Activated CD8-positive, alpha-beta memory T cell treated with anti-CD3 and anti-CD28 coated beads for 24 hours (primary cell): ENCODE measurements around the gene PPP1R9A.

Experiments
- DNase-seq: peaks from one replicate; pipeline ENCODE4 v3.0.0-alpha.2; 2020

The PPP1R9A gene

GRCh38 chr7:95276114-95276513 lies 368.7 kb downstream of the PPP1R9A start:
- DNase-seq = no peak

DNA sequence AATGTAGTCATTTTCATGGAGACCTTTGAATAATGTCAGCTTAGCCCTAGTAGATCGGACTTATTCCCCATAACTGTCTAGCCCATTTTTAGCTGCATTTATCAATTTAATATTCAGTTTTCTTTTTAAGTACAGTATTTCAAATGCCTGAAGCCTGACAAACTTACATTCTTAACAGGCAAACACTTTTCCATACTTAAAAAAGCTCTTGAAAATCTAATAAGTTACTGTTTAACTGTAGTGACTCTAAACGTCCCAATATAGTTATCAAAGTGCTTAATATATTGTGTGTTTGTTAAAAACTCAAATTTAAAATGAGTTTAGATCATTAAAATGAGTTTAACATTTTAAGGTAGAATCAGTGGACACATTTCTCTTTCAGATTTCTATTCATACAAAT lies 372.0 kb downstream of the PPP1R9A start:
- DNase-seq = no peak

DNA sequence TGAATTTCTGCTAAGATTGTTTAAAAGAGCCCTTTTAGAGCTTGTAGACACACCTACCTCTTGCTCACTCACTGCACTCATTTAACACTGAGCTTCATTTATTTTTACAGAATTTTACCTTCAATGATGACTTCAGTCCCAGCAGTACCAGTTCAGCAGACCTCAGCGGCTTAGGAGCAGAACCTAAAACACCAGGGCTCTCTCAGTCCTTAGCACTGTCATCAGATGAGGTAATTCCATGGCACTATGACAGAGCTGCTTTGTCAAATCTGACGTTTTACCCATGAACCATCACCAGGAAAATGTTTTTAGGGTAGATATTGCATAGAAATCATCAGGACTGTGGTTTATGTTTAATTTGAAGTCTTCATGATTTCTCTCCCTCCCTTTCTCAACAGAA lies 378.7 kb downstream of the PPP1R9A start:
- no peak for DNase-seq

DNA sequence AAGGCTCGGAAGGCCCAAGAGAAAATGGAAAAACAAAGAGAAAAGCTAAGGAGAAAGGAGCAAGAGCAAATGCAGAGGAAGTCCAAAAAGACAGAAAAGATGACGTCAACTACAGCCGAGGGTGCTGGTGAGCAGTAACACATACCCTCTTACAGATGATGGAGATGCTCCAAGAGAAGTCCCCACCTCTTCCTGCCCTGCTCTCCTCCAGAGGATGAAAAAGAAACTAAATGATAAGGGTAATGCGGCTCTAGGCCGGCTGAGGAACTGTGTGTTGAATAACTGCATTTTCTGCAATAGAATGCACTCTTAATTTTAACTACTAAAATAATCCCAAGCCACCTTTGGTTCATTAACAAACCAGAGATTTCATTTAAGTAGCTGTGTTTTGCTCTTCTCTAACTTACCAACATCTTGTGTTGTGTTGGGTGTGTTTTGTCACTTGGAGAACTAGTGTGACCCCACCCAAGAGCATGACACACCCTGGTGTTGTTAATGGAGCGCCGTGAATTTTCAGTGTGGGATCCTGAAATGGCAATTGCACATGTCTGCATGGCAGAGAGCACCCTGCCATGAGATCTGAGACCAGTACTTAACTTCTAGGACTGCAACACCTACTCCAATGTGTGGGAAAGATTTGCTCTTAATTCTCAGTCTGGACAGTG lies 382.9 kb downstream of the PPP1R9A start:
- no peak for DNase-seq

DNA sequence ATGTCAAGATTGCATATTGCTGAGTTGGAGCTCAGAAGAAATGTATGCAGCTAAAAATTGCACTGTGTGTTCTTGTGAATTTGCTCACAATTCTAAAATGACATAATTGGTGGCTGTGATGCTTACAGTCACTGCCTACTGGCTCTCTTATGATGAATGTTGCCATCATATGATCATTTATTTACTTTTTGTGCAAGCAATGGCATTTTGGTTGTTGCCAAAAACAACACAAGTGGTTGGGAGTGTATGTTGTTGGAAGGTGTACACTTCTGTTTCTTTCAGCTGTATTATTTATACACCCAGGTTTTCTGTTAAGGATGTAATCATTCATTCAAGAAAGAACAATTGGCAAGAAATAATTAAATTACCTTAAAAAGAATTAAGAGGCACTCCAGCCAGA lies 388.0 kb downstream of the PPP1R9A start:
- DNase-seq = no peak

GRCh38 chr7:95296456-95296855 lies 389.1 kb downstream of the PPP1R9A start:
- no peak for DNase-seq

DNA sequence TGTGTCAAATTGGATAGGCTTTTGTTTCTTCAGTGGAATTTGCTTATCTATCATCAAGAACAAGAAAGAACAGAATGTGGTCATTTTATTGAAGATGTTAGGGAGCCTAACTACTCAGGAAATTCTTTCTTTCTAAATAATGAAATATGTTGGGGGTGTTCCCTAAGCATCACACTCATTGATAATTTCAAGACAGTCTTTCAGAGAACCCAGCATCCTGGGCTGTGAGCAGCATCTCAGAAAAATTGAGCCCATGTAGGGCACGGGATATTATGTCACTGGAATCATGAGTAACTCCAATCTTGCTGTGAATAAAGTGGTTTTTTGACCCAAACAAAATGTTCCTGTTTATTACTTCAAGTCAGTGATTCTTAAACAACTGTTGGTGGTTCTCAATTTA lies 389.6 kb downstream of the PPP1R9A start:
- DNase-seq = no peak

- DNase-seq = no peak
Observed at GRCh38 chr7:95298091-95298490, 390.7 kb downstream of the PPP1R9A start.

DNA sequence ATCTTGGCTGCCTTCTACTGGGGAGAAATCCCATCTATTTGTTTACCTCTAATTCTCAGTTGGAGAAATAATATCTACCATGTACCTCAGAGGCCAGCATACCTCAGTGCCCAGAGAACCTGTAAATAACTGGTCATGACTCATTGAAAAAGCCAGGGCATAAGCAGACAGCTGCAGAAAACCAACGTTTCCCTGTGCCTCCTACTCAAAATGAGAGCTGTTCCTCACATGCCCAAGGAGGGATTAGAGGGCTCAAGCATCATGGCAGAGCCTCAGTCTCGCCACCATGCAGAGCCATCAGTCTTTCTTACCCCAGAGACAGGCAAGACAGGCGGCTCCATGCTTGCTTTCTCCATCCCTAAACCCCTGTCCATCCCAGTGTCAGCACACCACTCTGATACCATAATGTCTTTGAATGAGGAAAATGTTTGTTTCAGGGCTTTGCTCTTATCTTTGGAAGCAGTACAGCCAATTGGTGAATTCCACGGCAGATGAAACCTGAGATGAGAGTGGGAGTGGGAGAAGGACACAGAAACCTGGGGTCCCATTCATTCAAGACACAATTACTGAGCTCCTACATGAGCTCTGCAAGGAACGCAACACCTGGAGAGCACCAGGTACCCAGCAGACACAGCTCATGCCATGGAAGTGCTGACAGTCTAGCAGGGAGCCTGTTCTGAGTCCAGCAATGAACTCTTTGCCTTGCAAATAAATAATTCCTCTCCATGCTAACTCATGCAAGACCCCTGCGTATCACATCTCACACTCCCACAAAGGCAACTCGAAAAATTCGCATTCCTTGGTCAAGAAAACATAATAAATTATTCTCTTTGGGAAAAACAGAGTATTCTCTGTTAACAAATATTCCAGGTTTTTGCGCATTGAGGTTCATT lies 395.9 kb downstream of the PPP1R9A start:
- no peak for DNase-seq

DNA sequence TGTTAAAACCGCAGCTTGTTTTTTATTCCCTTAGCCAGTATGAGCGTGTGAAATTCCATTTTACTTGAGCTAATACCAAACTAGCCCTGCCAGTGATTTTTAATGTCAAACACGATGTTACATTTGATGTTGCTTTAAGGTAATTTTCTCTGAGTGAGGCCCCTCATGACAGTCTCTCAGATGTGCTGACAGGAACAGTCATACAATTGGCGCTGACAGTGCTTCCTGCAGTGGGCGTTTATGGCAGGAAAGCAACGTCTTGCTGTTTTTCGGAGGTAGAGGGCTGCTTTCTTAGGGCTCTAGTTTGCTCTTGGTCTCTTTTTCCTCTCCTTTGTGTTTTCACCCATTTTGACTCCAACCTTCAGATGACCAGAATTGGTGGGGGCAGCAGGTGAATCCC lies 397.6 kb downstream of the PPP1R9A start:
- DNase-seq = no peak

- DNase-seq = no peak
Observed at GRCh38 chr7:95309951-95310350, 402.6 kb downstream of the PPP1R9A start.

GRCh38 chr7:95311389-95311788 lies 404.0 kb downstream of the PPP1R9A start:
- no peak for DNase-seq

- no peak for DNase-seq
Observed at GRCh38 chr7:95312561-95312960, 405.2 kb downstream of the PPP1R9A start.

GRCh38 chr7:95316588-95316987 lies 409.2 kb downstream of the PPP1R9A start:
- DNase-seq = no peak

DNA sequence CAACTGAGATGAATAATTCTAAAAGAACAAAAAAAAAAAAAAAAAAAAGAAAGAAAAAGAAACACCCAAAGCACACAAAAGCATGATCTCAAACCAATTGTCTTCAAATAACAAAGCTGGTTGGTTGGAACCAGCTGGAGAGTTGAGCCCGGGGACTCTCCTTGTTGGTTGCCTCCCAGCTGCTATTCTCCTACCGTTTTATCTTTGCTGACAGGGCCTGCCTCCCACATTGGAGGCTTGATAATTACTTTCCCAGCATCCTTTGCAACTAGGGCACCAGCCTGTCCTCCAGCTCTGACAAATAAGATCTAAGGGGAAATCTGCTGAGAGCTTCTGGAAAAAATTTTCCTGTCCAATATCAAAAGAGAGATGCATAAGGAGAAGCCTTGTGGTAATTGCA lies 410.2 kb downstream of the PPP1R9A start:
- no peak for DNase-seq

DNA sequence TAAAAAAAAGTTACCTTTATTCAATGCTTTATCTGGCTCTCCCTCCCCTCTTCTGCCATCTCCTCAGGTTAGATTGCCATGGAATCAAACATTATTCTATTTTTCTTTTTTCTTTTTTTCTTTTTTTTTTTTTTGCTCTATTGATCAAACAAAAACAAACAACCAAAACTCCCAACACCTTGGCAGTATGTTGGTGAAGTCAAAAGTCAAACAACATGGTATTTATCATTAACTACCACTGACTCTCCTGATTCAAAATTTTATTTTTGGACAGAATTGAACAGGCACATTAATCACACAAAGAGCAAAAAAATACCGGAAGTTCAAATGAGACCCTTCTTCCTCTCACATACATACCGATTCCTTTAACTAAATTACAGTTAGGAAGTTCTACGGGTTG lies 410.6 kb downstream of the PPP1R9A start:
- no peak for DNase-seq

GRCh38 chr7:95318501-95319100 lies 411.2 kb downstream of the PPP1R9A start:
- no peak for DNase-seq

DNA sequence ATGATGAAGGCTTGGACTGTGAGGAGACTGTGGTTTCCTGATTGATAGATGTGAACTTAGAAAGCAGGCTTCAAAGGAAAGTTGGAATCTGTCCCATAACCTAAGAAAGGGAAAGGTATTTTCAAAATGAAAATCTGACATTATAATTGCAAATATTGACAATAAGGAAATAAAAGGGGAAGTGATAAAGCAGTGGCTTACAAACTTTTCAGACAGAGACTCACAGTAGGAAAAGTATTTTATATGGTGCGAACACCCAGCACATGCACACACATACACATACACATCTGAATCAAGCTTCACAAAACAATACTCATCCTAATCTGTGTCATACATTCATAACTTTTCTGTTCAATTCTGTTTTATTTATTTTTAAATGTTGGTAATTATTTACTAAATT lies 412.2 kb downstream of the PPP1R9A start:
- DNase-seq = no peak

- no peak for DNase-seq
Observed at GRCh38 chr7:95320651-95321050, 413.3 kb downstream of the PPP1R9A start.

DNA sequence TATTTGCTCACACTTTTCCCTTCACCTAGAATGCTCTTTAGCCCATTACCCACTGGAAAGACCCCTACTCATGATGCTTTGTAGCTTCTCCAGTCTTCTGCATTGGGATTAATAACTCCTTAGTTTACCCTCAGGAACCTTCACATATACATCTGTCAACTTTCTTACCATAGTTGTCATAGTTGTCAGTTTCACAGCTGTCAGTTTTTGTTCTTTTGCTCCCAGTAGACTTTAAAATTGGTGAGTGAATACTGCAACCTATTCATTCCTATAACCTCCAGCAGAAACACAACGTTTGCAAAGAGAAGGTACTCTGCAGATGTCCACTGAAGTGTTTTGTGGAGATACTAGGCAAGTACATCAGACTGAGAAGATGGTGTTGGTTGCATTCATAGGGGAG lies 414.3 kb downstream of the PPP1R9A start:
- no peak for DNase-seq

DNA sequence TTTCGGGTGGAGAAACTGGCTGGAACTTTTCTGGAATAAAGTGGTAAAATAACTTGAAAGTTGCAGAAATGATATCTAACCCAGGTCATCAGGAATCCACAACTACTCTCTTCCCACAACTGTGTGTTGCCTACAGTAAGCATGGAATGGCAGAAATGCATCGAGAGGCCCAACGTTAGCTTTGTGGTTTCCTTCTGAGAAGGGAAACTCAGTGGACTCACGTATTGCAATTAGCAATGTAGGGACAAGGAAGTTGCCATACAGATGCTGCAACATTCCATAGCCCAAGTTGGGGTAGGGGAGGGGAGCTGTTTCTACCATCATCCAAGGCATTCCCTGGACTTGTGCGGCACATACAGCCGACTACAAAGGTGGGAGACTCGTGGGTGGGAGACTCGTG lies 415.0 kb downstream of the PPP1R9A start:
- DNase-seq = no peak

DNA sequence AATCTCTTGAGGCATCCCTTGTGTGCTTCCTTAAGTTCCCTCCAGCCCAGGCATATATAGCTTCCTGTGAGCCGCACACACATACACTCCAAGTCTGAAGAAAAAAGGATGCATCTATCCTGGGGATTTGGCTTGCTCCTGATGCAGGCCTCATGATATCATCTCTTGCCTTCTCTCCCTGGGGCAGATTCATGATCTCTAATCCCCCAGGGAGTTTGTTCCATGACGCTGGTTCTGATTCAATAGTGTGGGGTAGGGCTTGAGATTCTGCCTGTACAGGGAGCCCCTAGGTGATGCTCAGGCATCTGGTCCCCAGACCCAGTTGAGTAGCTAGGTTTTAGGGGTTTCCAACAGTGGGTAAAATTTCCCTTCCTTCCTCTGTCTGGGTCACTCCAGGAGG lies 415.5 kb downstream of the PPP1R9A start:
- DNase-seq = no peak

GRCh38 chr7:95323410-95324129 lies 416.2 kb downstream of the PPP1R9A start:
- DNase-seq = no peak
